Osteocyte (in vitro differentiated cells): ENCODE data around the gene RALGPS1. TPM values are rescaled to one million over a fixed set of nuclear protein-coding genes. Genes with fewer than 3 reads are reported as not detected.

ENCODE experiments used
- DNase-seq: peaks from one replicate; pipeline ENCODE4 v3.0.0; 2021; ENCODE audit warnings: mixed read lengths; ENCODE audit not compliant: unreplicated experiment; ENCODE audit errors: extremely low spot score
- H3K27ac Mint-ChIP-seq: one replicate; pipeline ENCODE4 v1.8.0; 2021; ENCODE audit warnings: mild to moderate bottlenecking, mixed read lengths; ENCODE audit not compliant: unreplicated experiment
- H3K27me3 Mint-ChIP-seq: one replicate; pipeline ENCODE4 v1.8.0; 2021; ENCODE audit warnings: mixed read lengths; ENCODE audit not compliant: unreplicated experiment
- H3K36me3 Mint-ChIP-seq: one replicate; pipeline ENCODE4 v1.8.0; 2021; ENCODE audit warnings: mixed read lengths; ENCODE audit not compliant: unreplicated experiment
- H3K4me1 Mint-ChIP-seq: one replicate; pipeline ENCODE4 v1.8.0; 2021; ENCODE audit warnings: mixed read lengths; ENCODE audit not compliant: unreplicated experiment
- H3K4me3 Mint-ChIP-seq: one replicate; pipeline ENCODE4 v1.8.0; 2021; ENCODE audit warnings: mild to moderate bottlenecking, moderate library complexity, mixed read lengths; ENCODE audit not compliant: unreplicated experiment
- H3K9me3 Mint-ChIP-seq: one replicate; pipeline ENCODE4 v1.8.0; 2021; ENCODE audit warnings: mixed read lengths; ENCODE audit not compliant: unreplicated experiment
- total RNA-seq: library from RNA; stranded (reverse); gene quantifications from 2 replicates; pipeline ENCODE4 v1.2.1, GENCODE V29; 2021
- TF ChIP-seq, protein P1 (sequence below): fragments of 200-600 bp; sonication (generic); IDR thresholded peaks from 2 replicates; pipeline ENCODE4 v1.5.0; 2021; ENCODE audit warnings: antibody characterized with exemption, mild to moderate bottlenecking, moderate library complexity

Gene RALGPS1
- total RNA-seq, 1 donor from 2014 or later = 9.9 TPM

GRCh38 chr9:127253446-127253845 lies 338.9 kb downstream of the RALGPS1 start:
- Mint-ChIP-seq H3K27me3 (no peaks in the 10 kb centered on the region), H3K4me1 (no peaks in the 10 kb centered on the region), H3K9me3 (no peaks in the 10 kb centered on the region), H3K36me3 (no peaks in the 10 kb centered on the region), H3K27ac (no peak overlapping the region), H3K4me3 (no peak overlapping the region)
- no peak for DNase-seq
- TF ChIP-seq, protein P1, sequence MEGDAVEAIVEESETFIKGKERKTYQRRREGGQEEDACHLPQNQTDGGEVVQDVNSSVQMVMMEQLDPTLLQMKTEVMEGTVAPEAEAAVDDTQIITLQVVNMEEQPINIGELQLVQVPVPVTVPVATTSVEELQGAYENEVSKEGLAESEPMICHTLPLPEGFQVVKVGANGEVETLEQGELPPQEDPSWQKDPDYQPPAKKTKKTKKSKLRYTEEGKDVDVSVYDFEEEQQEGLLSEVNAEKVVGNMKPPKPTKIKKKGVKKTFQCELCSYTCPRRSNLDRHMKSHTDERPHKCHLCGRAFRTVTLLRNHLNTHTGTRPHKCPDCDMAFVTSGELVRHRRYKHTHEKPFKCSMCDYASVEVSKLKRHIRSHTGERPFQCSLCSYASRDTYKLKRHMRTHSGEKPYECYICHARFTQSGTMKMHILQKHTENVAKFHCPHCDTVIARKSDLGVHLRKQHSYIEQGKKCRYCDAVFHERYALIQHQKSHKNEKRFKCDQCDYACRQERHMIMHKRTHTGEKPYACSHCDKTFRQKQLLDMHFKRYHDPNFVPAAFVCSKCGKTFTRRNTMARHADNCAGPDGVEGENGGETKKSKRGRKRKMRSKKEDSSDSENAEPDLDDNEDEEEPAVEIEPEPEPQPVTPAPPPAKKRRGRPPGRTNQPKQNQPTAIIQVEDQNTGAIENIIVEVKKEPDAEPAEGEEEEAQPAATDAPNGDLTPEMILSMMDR = no peak

- Mint-ChIP-seq H3K4me1 (no peaks in the 10 kb centered on the region), H3K27ac (no peak overlapping the region), H3K27me3 (no peaks in the 10 kb centered on the region), H3K4me3 (no peak overlapping the region), H3K9me3 (no peaks in the 10 kb centered on the region), H3K36me3 (no peaks in the 10 kb centered on the region)
- DNase-seq = no peak
- TF ChIP-seq, protein P1 = no peak
Observed at GRCh38 chr9:127255692-127256091, 341.1 kb downstream of the RALGPS1 start.

- Mint-ChIP-seq H3K27me3 (no peaks in the 10 kb centered on the region), H3K4me1 (no peaks in the 10 kb centered on the region)
Observed at GRCh38 chr9:127256324-127256723, 341.7 kb downstream of the RALGPS1 start.

GRCh38 chr9:127258606-127259471 lies 344.3 kb downstream of the RALGPS1 start:
- Mint-ChIP-seq H3K4me1 (no peaks in the 10 kb centered on the region), H3K9me3 (no peaks in the 10 kb centered on the region)
- TF ChIP-seq, protein P1 = no peak

More at GRCh38 chr9:127256324-127256723, 341.7 kb downstream of the RALGPS1 start:
- no peaks in the 10 kb centered on the region for H3K36me3 Mint-ChIP-seq
- TF ChIP-seq, protein P1 = no peak
- no peaks in the 10 kb centered on the region for H3K9me3 Mint-ChIP-seq
- no peak for DNase-seq
- no peak overlapping the region for H3K4me3 Mint-ChIP-seq
- no peak overlapping the region for H3K27ac Mint-ChIP-seq

DNA sequence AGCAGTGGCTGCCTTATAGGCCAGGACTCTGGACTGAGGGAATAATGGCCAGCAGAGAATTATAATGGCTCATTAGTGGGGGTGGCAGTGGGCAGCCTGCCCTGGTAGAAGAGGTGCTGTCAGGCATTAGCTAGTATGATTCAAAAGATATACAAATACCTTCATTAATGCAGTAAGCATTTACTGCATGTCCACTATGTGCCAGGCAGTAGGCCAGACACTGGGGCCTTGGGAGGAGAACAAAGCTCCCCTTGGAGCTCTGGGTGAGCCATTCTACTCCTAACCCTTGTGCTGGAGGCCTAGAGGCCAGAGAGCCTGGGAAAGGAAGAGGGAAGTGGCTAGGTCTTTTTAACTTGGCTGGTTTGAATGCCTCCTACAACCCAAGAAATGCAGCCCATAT lies 348.0 kb downstream of the RALGPS1 start:
- Mint-ChIP-seq H3K27ac (no peak overlapping the region), H3K4me1 (no peaks in the 10 kb centered on the region), H3K9me3 (no peaks in the 10 kb centered on the region), H3K27me3 (no peaks in the 10 kb centered on the region), H3K36me3 (no peaks in the 10 kb centered on the region), H3K4me3 (no peak overlapping the region)
- DNase-seq = no peak
- TF ChIP-seq, protein P1 = no peak

More at GRCh38 chr9:127258606-127259471, 344.3 kb downstream of the RALGPS1 start:
- no peaks in the 10 kb centered on the region for H3K27me3 Mint-ChIP-seq
- DNase-seq = no peak
- H3K27ac Mint-ChIP-seq = no peak overlapping the region
- no peaks in the 10 kb centered on the region for H3K36me3 Mint-ChIP-seq
- H3K4me3 Mint-ChIP-seq = no peak overlapping the region
